H9 (cell line): ENCODE data around the gene B4GALNT1. TPM values are rescaled to one million over a fixed set of nuclear protein-coding genes. Genes with fewer than 3 reads are reported as not detected.
A peak's percentile ranks its signal among the peaks of the same experiment; 100 is the strongest.

Source experiments
- DNase-seq: peaks from one replicate; pipeline ENCODE4 v3.0.0-alpha.2; 2017
- H2AFZ ChIP-seq: one replicate; pipeline ENCODE4 v1.6.1; 2013; ENCODE audit warnings: mild to moderate bottlenecking, low read length, control low read depth, moderate library complexity
- H2AK5ac ChIP-seq: 2 replicates; pipeline ENCODE4 v1.6.1; 2013; ENCODE audit warnings: low read length, control low read depth, mixed read lengths; ENCODE audit not compliant: insufficient read length
- H2BK120ac ChIP-seq: one replicate; pipeline ENCODE4 v1.6.1; 2013; ENCODE audit warnings: low read depth, mild to moderate bottlenecking, low read length, control low read depth, inconsistent platforms; ENCODE audit not compliant: poor library complexity, severe bottlenecking
- H2BK12ac ChIP-seq: 2 replicates; pipeline ENCODE4 v1.6.1; 2013; ENCODE audit warnings: low read length, control low read depth, mixed read lengths, low read depth; ENCODE audit not compliant: insufficient read length
- H2BK15ac ChIP-seq: 2 replicates; pipeline ENCODE4 v1.6.1; 2013; ENCODE audit warnings: low read depth, low read length, control low read depth
- H2BK20ac ChIP-seq: one replicate; pipeline ENCODE4 v1.6.1; 2013; ENCODE audit warnings: low read depth, mild to moderate bottlenecking, low read length, control low read depth, inconsistent platforms; ENCODE audit not compliant: poor library complexity, severe bottlenecking
- H2BK5ac ChIP-seq: 2 replicates; pipeline ENCODE4 v1.6.1; 2013; ENCODE audit warnings: low read length, control low read depth, mixed read lengths; ENCODE audit not compliant: insufficient read length
- H3K14ac ChIP-seq: 2 replicates; pipeline ENCODE4 v1.6.1; 2013; ENCODE audit warnings: low read length, control low read depth; ENCODE audit not compliant: insufficient read depth
- H3K18ac ChIP-seq: 2 replicates; pipeline ENCODE4 v1.6.1; 2013; ENCODE audit warnings: low read depth, mild to moderate bottlenecking, mixed read lengths, low read length, control low read depth; ENCODE audit not compliant: insufficient read length
- H3K23ac ChIP-seq: 2 replicates; pipeline ENCODE4 v1.6.1; 2013; ENCODE audit warnings: low read length, control low read depth, mixed read lengths, low read depth; ENCODE audit not compliant: insufficient read length
- H3K23me2 ChIP-seq: 2 replicates; pipeline ENCODE4 v1.6.1; 2013; ENCODE audit warnings: low read depth, mild to moderate bottlenecking, mixed read lengths, low read length, control low read depth; ENCODE audit not compliant: insufficient read length, poor library complexity, severe bottlenecking
- H3K27ac ChIP-seq: 2 replicates; pipeline ENCODE4 v1.5.1; 2013; ENCODE audit warnings: low read length, control low read depth, mixed read lengths, low read depth; ENCODE audit not compliant: insufficient read length
- H3K27me3 ChIP-seq: 2 replicates; pipeline ENCODE4 v1.6.1; 2013; ENCODE audit warnings: low read length, control low read depth, inconsistent platforms; ENCODE audit not compliant: insufficient read depth
- H3K4ac ChIP-seq: 2 replicates; pipeline ENCODE4 v1.6.1; 2013; ENCODE audit warnings: low read depth, mild to moderate bottlenecking, control low read depth, inconsistent platforms, low read length, moderate library complexity
- H3K4me1 ChIP-seq: 2 replicates; pipeline ENCODE4 v1.6.1; 2013; ENCODE audit warnings: low read length, control low read depth, inconsistent platforms; ENCODE audit not compliant: insufficient read depth
- H3K4me2 ChIP-seq: 2 replicates; pipeline ENCODE4 v1.6.1; 2013; ENCODE audit warnings: low read length, control low read depth, mixed read lengths; ENCODE audit not compliant: insufficient read length, insufficient read depth
- H3K56ac ChIP-seq: 2 replicates; pipeline ENCODE4 v1.6.1; 2013; ENCODE audit warnings: low read depth, mild to moderate bottlenecking, mixed read lengths, low read length, control low read depth; ENCODE audit not compliant: insufficient read length
- H3K79me1 ChIP-seq: 2 replicates; pipeline ENCODE4 v1.6.1; 2013; ENCODE audit warnings: low read depth, mild to moderate bottlenecking, moderate library complexity, low read length, control low read depth, inconsistent platforms; ENCODE audit not compliant: insufficient read depth, poor library complexity, severe bottlenecking
- H3K79me2 ChIP-seq: 2 replicates; pipeline ENCODE4 v1.6.1; 2013; ENCODE audit warnings: low read length, control low read depth, inconsistent platforms; ENCODE audit not compliant: insufficient read depth
- H3K9ac ChIP-seq: 2 replicates; pipeline ENCODE4 v1.6.1; 2013; ENCODE audit warnings: low read length, control low read depth, mixed read lengths; ENCODE audit not compliant: insufficient read length; ENCODE audit errors: extremely low read depth
- H3K9me3 ChIP-seq: one replicate; pipeline ENCODE4 v1.6.1; 2013; ENCODE audit warnings: low read depth, low read length, inconsistent platforms; ENCODE audit not compliant: control insufficient read depth
- H3T11ph ChIP-seq: one replicate; pipeline ENCODE4 v1.6.1; 2013; ENCODE audit warnings: mild to moderate bottlenecking, low read length, control low read depth, inconsistent platforms
- H4K20me1 ChIP-seq: one replicate; pipeline ENCODE4 v1.6.1; 2013; ENCODE audit not compliant: control insufficient read depth, insufficient read length, insufficient read depth
- H4K5ac ChIP-seq: 2 replicates; pipeline ENCODE4 v1.6.1; 2013; ENCODE audit warnings: low read depth, mild to moderate bottlenecking, mixed read lengths, low read length, control low read depth; ENCODE audit not compliant: insufficient read length
- H4K8ac ChIP-seq: replicated peaks from 2 replicates; pipeline ENCODE4 v1.6.1; 2013; ENCODE audit warnings: low read length, control low read depth, mixed read lengths, low read depth; ENCODE audit not compliant: insufficient read length
- H4K91ac ChIP-seq: 2 replicates; pipeline ENCODE4 v1.6.1; 2013; ENCODE audit warnings: low read depth, mild to moderate bottlenecking, moderate library complexity, mixed read lengths, low read length, control low read depth; ENCODE audit not compliant: insufficient read length
- H3K27ac Mint-ChIP-seq, 3 experiments: 2 replicates in 2 of 3; 3 replicates in 1 of 3; pipeline ENCODE4 v1.8.0; 2020 to 2021; ENCODE audit warnings: mixed read lengths in 3 of 3, mild to moderate bottlenecking in 1 of 3, moderate library complexity in 1 of 3
- H3K27me3 Mint-ChIP-seq: 2 replicates; pipeline ENCODE4 v1.8.0; 2021; ENCODE audit warnings: low read depth, mild to moderate bottlenecking, moderate library complexity, mixed read lengths
- H3K36me3 Mint-ChIP-seq, 3 experiments: 2 replicates in 2 of 3; 3 replicates in 1 of 3; pipeline ENCODE4 v1.8.0; 2020 to 2021; ENCODE audit warnings: low read depth in 3 of 3, mixed read lengths in 3 of 3; ENCODE audit not compliant: insufficient read depth in 1 of 3
- H3K4me1 Mint-ChIP-seq, 2 experiments: 2 replicates each; pipeline ENCODE4 v1.8.0; 2020; ENCODE audit warnings: mixed read lengths in 2 of 2
- H3K4me3 Mint-ChIP-seq, 2 experiments: 2 replicates in 1 of 2; 3 replicates in 1 of 2; pipeline ENCODE4 v1.8.0; 2020 to 2021; ENCODE audit warnings: mild to moderate bottlenecking in 2 of 2, mixed read lengths in 2 of 2, moderate library complexity in 1 of 2
- H3K9me3 Mint-ChIP-seq, 2 experiments: 2 replicates in 1 of 2; 3 replicates in 1 of 2; pipeline ENCODE4 v1.8.0; 2020; ENCODE audit warnings: mild to moderate bottlenecking in 2 of 2, mixed read lengths in 2 of 2, moderate library complexity in 1 of 2
- CTCF ChIP-seq: fragments of 200-600 bp; sonication (generic); conservative IDR thresholded peaks from 3 replicates; pipeline ENCODE4 v1.8.0; 2021; ENCODE audit warnings: antibody characterized with exemption, mild to moderate bottlenecking
- WGBS: extraction: QIAGEN DNeasy Blood & Tissue Kit; methylation state at CpG from one replicate; pipeline ENCODE4 v1.1.7; 2013; ENCODE audit warnings: missing lambda C conversion rate, low lambda C conversion rate, mixed read lengths; ENCODE audit not compliant: insufficient read length; ENCODE audit errors: extremely low coverage; 5-methylcytosine and 5-hydroxymethylcytosine counted together
- total RNA-seq: library from RNA; stranded (reverse); gene quantifications from 2 replicates; pipeline ENCODE4 v1.2.1, GENCODE V29; 2021

B4GALNT1 gene
- total RNA-seq, 1 experiment from 2014 or later: 2.3 TPM

GRCh38 chr12:57603815-57604453, 29.1 kb downstream of the B4GALNT1 start:
- Mint-ChIP-seq H3K27ac (peak overlapping the region; percentile 94 to 98 (median 97)), H3K4me1 (peaks cover 25 to 28% of the 10 kb centered on the region in 2 experiments), H3K9me3 (no peaks in the 10 kb centered on the region; a peak in 1 of 5 replicates), H3K27me3 (no peaks in the 10 kb centered on the region), H3K36me3 (peaks cover 12 to 61% (median 42%) of the 10 kb centered on the region in 3 experiments), H3K4me3 (peak overlapping the region; percentile 90)
- H3K4me1 ChIP-seq: peaks cover 3% of the 10 kb centered on the region
- peak overlapping the region; percentile 94 for H3K18ac ChIP-seq
- H3K23me2 ChIP-seq: peaks cover 14% of the 10 kb centered on the region
- no peak overlapping the region for H3K27ac ChIP-seq
- H3K79me1 ChIP-seq: no peaks in the 10 kb centered on the region
- no peaks in the 10 kb centered on the region for H3K27me3 ChIP-seq
- H3K9me3 ChIP-seq: no peaks in the 10 kb centered on the region
- peak overlapping the region; percentile 30 for H2BK12ac ChIP-seq
- no peak overlapping the region for H2BK120ac ChIP-seq
- peak overlapping the region; percentile 32 for H2BK20ac ChIP-seq
- no CpG with 5 or more reads among the region's 6 CpGs for WGBS
- H3K14ac ChIP-seq: peak overlapping the region; percentile 99
- H2AFZ ChIP-seq: no peak overlapping the region
- no peak overlapping the region for H3K56ac ChIP-seq
- H2BK15ac ChIP-seq: no peak overlapping the region
- H4K5ac ChIP-seq: peak overlapping the region; percentile 63
- H2BK5ac ChIP-seq: no peak overlapping the region
- H4K91ac ChIP-seq: no peak overlapping the region
- H3K4me2 ChIP-seq: peak overlapping the region; percentile 89
- no peak overlapping the region for H3K23ac ChIP-seq
- DNase-seq: peak; percentile 76
- H4K8ac ChIP-seq: no peak overlapping the region
- no peaks in the 10 kb centered on the region for H3K79me2 ChIP-seq
- TF ChIP-seq CTCF: no peak
- peak overlapping the region; percentile 66 for H3K9ac ChIP-seq
- no peaks in the 10 kb centered on the region for H4K20me1 ChIP-seq
- no peak overlapping the region for H2AK5ac ChIP-seq
- no peak overlapping the region for H3K4ac ChIP-seq
- no peak overlapping the region for H3T11ph ChIP-seq
